Muscle of back (tissue), 11 donors: Measurements from ENCODE around the gene NQO1. TPM values are rescaled to one million over a fixed set of nuclear protein-coding genes. Genes with fewer than 3 reads are reported as not detected.
"Not testable (repeated sequence)": the region's sequence is repeated elsewhere in the genome, so short reads cannot be mapped to it uniquely, and the experiment has no call there.

ENCODE experiments used
- DNase-seq, 3 donors: peaks; one replicate each; pipeline versions ENCODE4 v3.0.0 to v3.0.0-alpha.2; 2013
- polyA plus RNA-seq, 10 donors: library from polyadenylated mRNA; unstranded; fragments of 120-200 nt; gene quantifications; one replicate each; pipeline ENCODE4 v1.2.1, GENCODE V29; 2013; ENCODE audit not compliant: insufficient read length in 10 of 10

The NQO1 gene
- polyA plus RNA-seq, 10 donors: 6.5 to 10.4 (median 7.1) TPM

- DNase-seq: no peak
These were observed 18.2 kb upstream of the NQO1 start for GRCh38 chr16:69744363-69745231.

- peak in 1 of 3 donors; percentile 47 for DNase-seq
These were observed 15.9 kb upstream of the NQO1 start for GRCh38 chr16:69741951-69742904.

- no peak for DNase-seq
These were observed 15.2 kb upstream of the NQO1 start for GRCh38 chr16:69741519-69741918.

GRCh38 chr16:69732101-69732500 is 5.7 kb upstream of the NQO1 start:
- DNase-seq: no peak

- not testable (repeated sequence) for DNase-seq
These were observed 4.9 kb upstream of the NQO1 start for GRCh38 chr16:69731280-69731679.

- DNase-seq: not testable (repeated sequence)
These were observed 2.7 kb upstream of the NQO1 start for GRCh38 chr16:69729030-69729429.

GRCh38 chr16:69727916-69728270 is 1.5 kb upstream of the NQO1 start:
- DNase-seq: no peak

- no peak for DNase-seq
These were observed 664 bp downstream of the NQO1 start for GRCh38 chr16:69725480-69726312.

- no peak for DNase-seq
These were observed 1.3 kb downstream of the NQO1 start for GRCh38 chr16:69724981-69725479.

- DNase-seq: no peak
These were observed 1.9 kb downstream of the NQO1 start for GRCh38 chr16:69724414-69724873.

GRCh38 chr16:69721441-69721957 is 4.9 kb downstream of the NQO1 start:
- DNase-seq: no peak

GRCh38 chr16:69720822-69721430 is 5.4 kb downstream of the NQO1 start:
- DNase-seq: no peak

- DNase-seq: no peak
These were observed 8.1 kb downstream of the NQO1 start for GRCh38 chr16:69718111-69718764.

- DNase-seq: no peak
These were observed 9.3 kb downstream of the NQO1 start for GRCh38 chr16:69717066-69717465.

- DNase-seq: no peak
These were observed 13.3 kb downstream of the NQO1 start for GRCh38 chr16:69712914-69713581.

GRCh38 chr16:69712277-69712676 is 14.1 kb downstream of the NQO1 start:
- DNase-seq: no peak

- peak in 1 of 3 donors; percentile 41 for DNase-seq
These were observed 15.1 kb downstream of the NQO1 start for GRCh38 chr16:69711115-69711740.

GRCh38 chr16:69709456-69710084 is 16.8 kb downstream of the NQO1 start:
- DNase-seq: peak; percentile 62 to 84 (median 71)
